H1 (cell line): Measurements from ENCODE around the gene SH3YL1. TPM values are rescaled to one million over a fixed set of nuclear protein-coding genes. Genes with fewer than 3 reads are reported as not detected.

Experiments used
- CTCF ChIA-PET: fragments of 300-600 bp; sonication (Branson Sonifier 250); formaldehyde crosslinking; loops from one replicate; lab custom pipeline; 2021; ENCODE audit not compliant: partially characterized antibody; lab: Charles Lee
- POLR2A ChIA-PET: fragments of 300-600 bp; sonication (Branson Sonifier 250); formaldehyde crosslinking; loops from one replicate; lab custom pipeline; 2021; ENCODE audit warnings: inconsistent platforms; ENCODE audit not compliant: partially characterized antibody; lab: Charles Lee
- DNase-seq, 2 experiments: peaks; one replicate each; pipeline versions ENCODE4 v3.0.0 to v3.0.0-alpha.2; 2010 to 2022; ENCODE audit warnings: low spot score in 2 of 2, low read depth in 1 of 2, mixed read lengths in 1 of 2
- FAIRE-seq: peaks from 2 replicates; lab custom pipeline; 2011; peaks lifted over from hg19 to GRCh38; lab: Jason Lieb, UNC
- H2AFZ ChIP-seq: 2 replicates; pipeline ENCODE4 v1.8.1; 2012; ENCODE audit warnings: low read length, inconsistent platforms
- H2AK5ac ChIP-seq: 2 replicates; pipeline ENCODE4 v1.6.1; 2013; ENCODE audit warnings: low read depth, low read length
- H2BK120ac ChIP-seq: replicated peaks from 2 replicates; pipeline ENCODE3; 2013; ENCODE audit warnings: low read depth, low read length, inconsistent platforms
- H2BK12ac ChIP-seq: 2 replicates; pipeline ENCODE4 v1.6.1; 2013; ENCODE audit warnings: low read depth, low read length
- H2BK15ac ChIP-seq: 2 replicates; pipeline ENCODE4 v1.6.1; 2013; ENCODE audit warnings: low read length
- H2BK20ac ChIP-seq: 2 replicates; pipeline ENCODE4 v1.6.1; 2013; ENCODE audit warnings: low read length
- H2BK5ac ChIP-seq: 2 replicates; pipeline ENCODE4 v1.6.1; 2013; ENCODE audit warnings: low read depth, low read length
- H3K14ac ChIP-seq: 2 replicates; pipeline ENCODE4 v1.6.1; 2013; ENCODE audit warnings: inconsistent platforms; ENCODE audit not compliant: insufficient read length
- H3K18ac ChIP-seq: 2 replicates; pipeline ENCODE4 v1.6.1; 2013; ENCODE audit warnings: low read length; ENCODE audit errors: extremely low read depth
- H3K23ac ChIP-seq: 2 replicates; pipeline ENCODE4 v1.6.1; 2013; ENCODE audit warnings: inconsistent platforms; ENCODE audit not compliant: insufficient read length
- H3K23me2 ChIP-seq: 2 replicates; pipeline ENCODE4 v1.6.1; 2013; ENCODE audit warnings: low read depth, low read length
- H3K27ac ChIP-seq: 2 replicates; pipeline ENCODE4 v1.6.1; 2011; ENCODE audit warnings: low read depth, low read length, inconsistent platforms
- H3K27me3 ChIP-seq, 4 experiments: replicated peaks in 1 of 4; 1 replicate in 1 of 4; 2 replicates in 3 of 4; pipeline versions ENCODE4 v1.6.1 to v1.8.1; 2011 to 2013; ENCODE audit warnings: low read length in 3 of 4, mild to moderate bottlenecking in 3 of 4, inconsistent platforms in 2 of 4, mixed read lengths in 2 of 4, moderate library complexity in 1 of 4; ENCODE audit not compliant: control insufficient read depth in 3 of 4, insufficient read depth in 3 of 4; ENCODE audit errors: extremely low read depth in 1 of 4
- H3K36me3 ChIP-seq, 4 experiments: 2 replicates each; pipeline versions ENCODE4 v1.6.1 to v1.8.1; 2011 to 2013; ENCODE audit warnings: mild to moderate bottlenecking in 4 of 4, low read length in 3 of 4, moderate library complexity in 2 of 4, control low read depth in 1 of 4, inconsistent platforms in 1 of 4; ENCODE audit not compliant: insufficient read depth in 4 of 4, control insufficient read depth in 2 of 4
- H3K4ac ChIP-seq: replicated peaks from 2 replicates; pipeline ENCODE3; 2013; ENCODE audit warnings: low read length, low read depth, mixed read lengths, inconsistent platforms; ENCODE audit not compliant: insufficient read length
- H3K4me1 ChIP-seq, 4 experiments: replicated peaks in 1 of 4; 1 replicate in 1 of 4; 2 replicates in 3 of 4; pipeline versions ENCODE4 v1.6.1 to v1.8.1; 2011 to 2013; ENCODE audit warnings: low read length in 3 of 4, inconsistent platforms in 2 of 4, mixed read lengths in 1 of 4; ENCODE audit not compliant: insufficient read depth in 4 of 4, control insufficient read depth in 3 of 4
- H3K4me2 ChIP-seq, 2 experiments: 2 replicates each; pipeline versions ENCODE4 v1.6.1 to v1.8.1; 2011 to 2013; ENCODE audit warnings: low read depth in 2 of 2, low read length in 2 of 2, control low read depth in 1 of 2, inconsistent platforms in 1 of 2, mild to moderate bottlenecking in 1 of 2; ENCODE audit not compliant: insufficient read depth in 1 of 2
- H3K4me3 ChIP-seq, 4 experiments: fragments of 200-600, 300-600 bp in 1 of 4; sonication (generic), shearing (Covaris generic), sonication (Bioruptor Twin) in 1 of 4; 2 replicates each; pipeline versions ENCODE4 v1.5.1 to v1.8.1; 2011 to 2016; ENCODE audit warnings: low read length in 4 of 4, low read depth in 3 of 4, control low read depth in 2 of 4, inconsistent platforms in 2 of 4, mild to moderate bottlenecking in 2 of 4, mixed read lengths in 1 of 4, moderate library complexity in 1 of 4; ENCODE audit not compliant: insufficient read depth in 2 of 4; ENCODE audit errors: extremely low read depth in 1 of 4
- H3K56ac ChIP-seq: replicated peaks from 2 replicates; pipeline ENCODE3; 2013; ENCODE audit warnings: low read depth, mild to moderate bottlenecking, mixed read lengths, low read length, inconsistent platforms; ENCODE audit not compliant: insufficient read length
- H3K79me1 ChIP-seq: 2 replicates; pipeline ENCODE4 v1.6.1; 2013; ENCODE audit warnings: low read depth, low read length, control low read depth
- H3K79me2 ChIP-seq, 2 experiments: 2 replicates each; pipeline versions ENCODE4 v1.6.1 to v1.8.1; 2012 to 2013; ENCODE audit warnings: low read length in 2 of 2, mild to moderate bottlenecking in 2 of 2, inconsistent platforms in 1 of 2; ENCODE audit not compliant: insufficient read depth in 2 of 2, control insufficient read depth in 1 of 2
- H3K9ac ChIP-seq, 4 experiments: replicated peaks in 1 of 4; 1 replicate in 1 of 4; 2 replicates in 3 of 4; pipeline versions ENCODE4 v1.6.1 to v1.8.1; 2011 to 2013; ENCODE audit warnings: low read depth in 3 of 4, low read length in 3 of 4, control low read depth in 2 of 4, mild to moderate bottlenecking in 2 of 4, moderate library complexity in 2 of 4, inconsistent platforms in 1 of 4; ENCODE audit errors: extremely low read depth in 1 of 4
- H3K9me3 ChIP-seq, 2 experiments: 2 replicates each; pipeline versions ENCODE4 v1.6.1 to v1.8.1; 2012 to 2013; ENCODE audit warnings: mild to moderate bottlenecking in 2 of 2, moderate library complexity in 2 of 2, control low read depth in 1 of 2, inconsistent platforms in 1 of 2, low read depth in 1 of 2, low read length in 1 of 2, mixed read lengths in 1 of 2; ENCODE audit not compliant: insufficient read depth in 2 of 2
- H4K20me1 ChIP-seq, 2 experiments: replicated peaks in 1 of 2; 2 replicates each; pipeline versions ENCODE3 to v1.8.1; 2011 to 2013; ENCODE audit warnings: inconsistent platforms in 2 of 2, low read length in 2 of 2, mild to moderate bottlenecking in 1 of 2; ENCODE audit not compliant: insufficient read depth in 2 of 2, control insufficient read depth in 1 of 2
- H4K5ac ChIP-seq: 2 replicates; pipeline ENCODE4 v1.6.1; 2013; ENCODE audit warnings: low read length, low read depth, mixed read lengths, inconsistent platforms; ENCODE audit not compliant: insufficient read length
- H4K8ac ChIP-seq: 2 replicates; pipeline ENCODE4 v1.8.0; 2013; ENCODE audit warnings: mild to moderate bottlenecking, moderate library complexity, low read length, inconsistent platforms; ENCODE audit not compliant: insufficient read depth; ENCODE audit errors: extremely low read depth
- H4K91ac ChIP-seq: replicated peaks from 2 replicates; pipeline ENCODE3; 2013; ENCODE audit warnings: low read length, mixed read lengths, inconsistent platforms; ENCODE audit not compliant: insufficient read length
- ATF2 ChIP-seq: IDR thresholded peaks from 2 replicates; pipeline ENCODE4 v1.6.1; 2012; ENCODE audit warnings: low read length, inconsistent platforms
- CTCF ChIP-seq, 3 experiments: IDR thresholded peaks; 1 replicate in 2 of 3; 2 replicates in 1 of 3; pipeline versions ENCODE4 v1.5.1 to v1.6.1; 2011; ENCODE audit warnings: low read length in 3 of 3, mild to moderate bottlenecking in 3 of 3, inconsistent platforms in 2 of 3, low read depth in 1 of 3, moderate library complexity in 1 of 3; ENCODE audit not compliant: insufficient read depth in 1 of 3; ENCODE audit errors: control extremely low read depth in 1 of 3
- EP300 ChIP-seq, 2 experiments: IDR thresholded peaks; 1 replicate in 1 of 2; 2 replicates in 1 of 2; pipeline ENCODE4 v1.6.1; 2011 to 2012; ENCODE audit warnings: low read depth in 2 of 2, low read length in 2 of 2, mild to moderate bottlenecking in 2 of 2, borderline replicate concordance in 1 of 2, inconsistent platforms in 1 of 2, moderate library complexity in 1 of 2
- GTF2F1 ChIP-seq: IDR thresholded peaks from 2 replicates; pipeline ENCODE4 v1.6.1; 2012; ENCODE audit warnings: low read depth, low read length, improper control_type of control experiment, borderline replicate concordance
- SP2 ChIP-seq: IDR thresholded peaks from 2 replicates; pipeline ENCODE4 v1.6.1; 2012; ENCODE audit warnings: mild to moderate bottlenecking, low read length, inconsistent platforms
- SP4 ChIP-seq: IDR thresholded peaks from 2 replicates; pipeline ENCODE4 v1.6.1; 2012; ENCODE audit warnings: low read length, inconsistent platforms
- WGBS, 2 experiments: shearing (Covaris generic) in 1 of 2; methylation state at CpG; one replicate each; pipeline versions ENCODE4 v1.1.6 to v1.1.7; 2013 to 2015; ENCODE audit warnings: low lambda C conversion rate in 2 of 2, mixed read lengths in 2 of 2, inconsistent platforms in 1 of 2, low coverage in 1 of 2, missing lambda C conversion rate in 1 of 2; ENCODE audit not compliant: insufficient replicate concordance in 2 of 2, insufficient coverage in 1 of 2, insufficient read length in 1 of 2; ENCODE audit errors: extremely low coverage in 1 of 2, missing lambda C conversion rate in 1 of 2; 5-methylcytosine and 5-hydroxymethylcytosine counted together
- polyA plus RNA-seq, 7 experiments: library from polyadenylated mRNA; depleted of rRNA in 3 of 7; stranded (reverse) in 5 of 7; unstranded in 2 of 7; fragments of >200 nt in 5 of 7; fragments of 200-250 nt in 2 of 7; gene quantifications; 1 replicate in 5 of 7; 2 replicates in 1 of 7; 4 replicates in 1 of 7; pipeline versions ENCODE4 v1.2.1 to v1.2.3, GENCODE V29; 2011 to 2013; ENCODE audit warnings: missing spikeins in 2 of 7, mixed read lengths in 2 of 7
- total RNA-seq: library from RNA; stranded (reverse); fragmentation: NEBNext Ultra II Directional; extraction: Animal tissue kit (Norgen Biotek cat#: 25700); gene quantifications from 2 replicates; pipeline ENCODE4 v1.2.1, GENCODE V29; 2021

Gene SH3YL1
- total and polyA plus RNA-seq, 2 of the 8 experiments (the other 6 are each of a cell fraction or from before 2014, with no cell fraction given), result 13.6 to 37.2 TPM

GRCh38 chr2:199041-199966, 64.5 kb downstream of the SH3YL1 start:
- no peak overlapping the region for H4K5ac ChIP-seq
- no peak overlapping the region for H3K14ac ChIP-seq
- POLR2A ChIA-PET, result no interaction called here
- H3K4ac ChIP-seq, result no peak overlapping the region
- H3K23me2 ChIP-seq, result no peaks in the 10 kb centered on the region
- H4K20me1 ChIP-seq, result no peaks in the 10 kb centered on the region
- H3K79me2 ChIP-seq, result no peaks in the 10 kb centered on the region
- no peak overlapping the region for H2BK20ac ChIP-seq
- no peak overlapping the region for H4K91ac ChIP-seq
- no peak overlapping the region for H3K56ac ChIP-seq
- H3K23ac ChIP-seq, result no peak overlapping the region
- FAIRE-seq (no peak), DNase-seq (no peak)
- H4K8ac ChIP-seq, result no peak overlapping the region
- H3K9ac ChIP-seq, result no peak overlapping the region
- H3K4me2 ChIP-seq, result no peak overlapping the region
- H3K79me1 ChIP-seq, result no peaks in the 10 kb centered on the region
- no peak overlapping the region for H2BK15ac ChIP-seq
- no peak overlapping the region for H3K4me3 ChIP-seq
- H3K36me3 ChIP-seq, result no peaks in the 10 kb centered on the region
- no peak overlapping the region for H2AK5ac ChIP-seq
- H3K27me3 ChIP-seq, result no peaks in the 10 kb centered on the region
- 86% methylated on average over 22 of the region's 22 CpGs; no CpG with 5 or more reads in 1 of the 2 experiments for WGBS, 2 experiments
- H2BK12ac ChIP-seq, result no peak overlapping the region
- no peak overlapping the region for H2AFZ ChIP-seq
- H3K27ac ChIP-seq, result no peak overlapping the region
- no peak overlapping the region for H3K18ac ChIP-seq
- no peak overlapping the region; the same call in 1 of the 2 replicates for H2BK5ac ChIP-seq
- CTCF ChIA-PET, result interaction anchor here (0.7 to 1.0 kb wide), 4 partner anchors 48 to 217 kb away, joined by 3 to 4 read pairs (median 3); no protein-coding TSS in a partner anchor
- peaks cover 0 to 2% (median 0%) of the 10 kb centered on the region in 4 experiments; a peak in 1 of 7 replicates for H3K4me1 ChIP-seq
- no peaks in the 10 kb centered on the region for H3K9me3 ChIP-seq
- H2BK120ac ChIP-seq, result no peak overlapping the region
- TF ChIP-seq GTF2F1 (no peak), SP2 (no peak), EP300 (IDR thresholded peaks at IDR 0.05; ENCODE audit: borderline replicate concordance in 1 of 2, low read depth in 2 of 2, low read length in 2 of 2) (no peak), ATF2 (no peak), SP4 (no peak), CTCF (IDR thresholded peaks at IDR 0.05; ENCODE audit: control extremely low read depth in 1 of 3, insufficient read depth in 1 of 3, low read depth in 1 of 3, low read length in 3 of 3) (no peak)
